ENCODE data around the gene PDZD8.

- TF ChIP-seq EZH2 (IDR thresholded peaks at IDR 0.05; ENCODE audit: insufficient read depth, poor library complexity, severe bottlenecking) = no peak
- no peak for TF ChIP-seq EZH2phosphoT487 (IDR thresholded peaks at IDR 0.05; ENCODE audit: insufficient read depth, low read depth)
Observed at GRCh38 chr10:117341061-117341460, 34.2 kb downstream of the PDZD8 start.

Measured in GM23248 (cell line).